GM18909 (cell line): Measurements from ENCODE around the gene DNAJC8.
A peak's percentile ranks its signal among the peaks of the same experiment; 100 is the strongest.

Source experiments
- ATAC-seq: cut with Tn5 transposase; IDR thresholded peaks from one replicate; pipeline ENCODE4 v1.9.1; 2021; ENCODE audit warnings: mild to moderate bottlenecking; ENCODE audit not compliant: unreplicated experiment, poor library complexity

DNAJC8 gene

GRCh38 chr1:28256197-28256827 is 23.5 kb upstream of the DNAJC8 start:
- no peak for ATAC-seq

GRCh38 chr1:28249866-28250295 is 17.1 kb upstream of the DNAJC8 start:
- no peak for ATAC-seq

- ATAC-seq, result no peak
Observed at GRCh38 chr1:28249013-28249865, 16.4 kb upstream of the DNAJC8 start.

GRCh38 chr1:28248273-28249012 is 15.6 kb upstream of the DNAJC8 start:
- no peak for ATAC-seq

- no peak for ATAC-seq
Observed at GRCh38 chr1:28247612-28248272, 14.9 kb upstream of the DNAJC8 start.

GRCh38 chr1:28246427-28246832 is 13.6 kb upstream of the DNAJC8 start:
- ATAC-seq, result no peak

GRCh38 chr1:28244549-28245251 is 11.9 kb upstream of the DNAJC8 start:
- no peak for ATAC-seq

- no peak for ATAC-seq
Observed at GRCh38 chr1:28243685-28244311, 11.0 kb upstream of the DNAJC8 start.

- no peak for ATAC-seq
Observed at GRCh38 chr1:28241638-28242241, 8.9 kb upstream of the DNAJC8 start.

- ATAC-seq, result no peak
Observed at GRCh38 chr1:28240024-28240423, 7.2 kb upstream of the DNAJC8 start.

GRCh38 chr1:28239004-28239403 is 6.2 kb upstream of the DNAJC8 start:
- no peak for ATAC-seq

- no peak for ATAC-seq
Observed at GRCh38 chr1:28236656-28237322, 4.0 kb upstream of the DNAJC8 start.

GRCh38 chr1:28235755-28236655 is 3.2 kb upstream of the DNAJC8 start, which contains the start of gene ATP5IF1:
Gene ATP5IF1, plus strand, starts transcription at chr1:28236124. Its CDS starts 60 bp downstream, at chr1:28236184.
- ATAC-seq, result peak; percentile 87

GRCh38 chr1:28233264-28233606 is 406 bp upstream of the DNAJC8 start:
- no peak for ATAC-seq

GRCh38 chr1:28229996-28230395 is 2.8 kb downstream of the DNAJC8 start:
- ATAC-seq, result no peak

- no peak for ATAC-seq
Observed at GRCh38 chr1:28229089-28229488, 3.7 kb downstream of the DNAJC8 start.

GRCh38 chr1:28213315-28213714 is 19.5 kb downstream of the DNAJC8 start:
- ATAC-seq, result no peak

GRCh38 chr1:28209700-28210099 is 23.1 kb downstream of the DNAJC8 start:
- ATAC-seq, result no peak
